ENCODE results near the gene TOP3A. TPM values are rescaled to one million over a fixed set of nuclear protein-coding genes. Genes with fewer than 3 reads are reported as not detected.
A peak's percentile ranks its signal among the peaks of the same experiment; 100 is the strongest.

The TOP3A gene
- total and polyA plus RNA-seq, 5 donors from 2014 or later: 17.0 to 50.4 (median 19.5) TPM

- no peak overlapping the region for H3K4me3 ChIP-seq (ENCODE audit: low read depth, low read length)
- H3K27ac ChIP-seq (ENCODE audit: insufficient read depth, low read length, poor library complexity, severe bottlenecking): no peak overlapping the region
- DNase-seq: no peak
- ATAC-seq (ENCODE audit: low read depth in 2 of 2): no peak
- no peaks in the 10 kb centered on the region for H3K9me3 ChIP-seq (ENCODE audit: control insufficient read depth in 2 of 2, low read length in 2 of 2)
- peaks cover 0 to 9% (median 0%) of the 10 kb centered on the region in 4 donors for H3K4me1 Mint-ChIP-seq
- no peaks in the 10 kb centered on the region for H3K27me3 Mint-ChIP-seq
- H3K4me3 Mint-ChIP-seq: peak overlapping the region in 1 of 4 donors; percentile 12
- H3K27me3 ChIP-seq (ENCODE audit: control insufficient read depth, insufficient read depth, low read length): no peaks in the 10 kb centered on the region
- no peaks in the 10 kb centered on the region for H3K9me3 Mint-ChIP-seq
- H3K4me1 ChIP-seq (ENCODE audit: control insufficient read depth, insufficient read depth, low read length, poor library complexity, severe bottlenecking): no peaks in the 10 kb centered on the region
- H3K36me3 ChIP-seq (ENCODE audit: control insufficient read depth, insufficient read depth, low read length): peaks cover 13% of the 10 kb centered on the region
- peaks cover 13% of the 10 kb centered on the region for H3K36me3 Mint-ChIP-seq
- H3K27ac Mint-ChIP-seq: no peak overlapping the region
Observed at GRCh38 chr17:18233803-18234518, 80.8 kb downstream of the TOP3A start.

- Mint-ChIP-seq H3K9me3 (peaks cover 0 to 2% (median 0%) of the 10 kb centered on the region in 7 donors), H3K27ac (no peak overlapping the region), H3K4me3 (no peak overlapping the region), H3K36me3 (peaks cover 7% of the 10 kb centered on the region), H3K27me3 (no peaks in the 10 kb centered on the region), H3K4me1 (peaks cover 0 to 35% (median 12%) of the 10 kb centered on the region in 4 donors)
- Histone ChIP-seq H3K27ac (ENCODE audit: insufficient read depth, low read length, poor library complexity, severe bottlenecking) (no peak overlapping the region), H3K4me1 (ENCODE audit: control insufficient read depth, insufficient read depth, low read length, poor library complexity, severe bottlenecking) (peaks cover 9% of the 10 kb centered on the region), H3K27me3 (ENCODE audit: control insufficient read depth, insufficient read depth, low read length) (no peaks in the 10 kb centered on the region), H3K4me3 (ENCODE audit: low read depth, low read length) (no peak overlapping the region), H3K36me3 (ENCODE audit: control insufficient read depth, insufficient read depth, low read length) (peaks cover 13% of the 10 kb centered on the region), H3K9me3 (ENCODE audit: control insufficient read depth in 2 of 2, low read length in 2 of 2) (no peaks in the 10 kb centered on the region)
- no peak for ATAC-seq (ENCODE audit: low read depth in 2 of 2)
- no peak for DNase-seq
Observed at GRCh38 chr17:18231164-18231563, 83.6 kb downstream of the TOP3A start.

- no peak for ATAC-seq (ENCODE audit: low read depth in 2 of 2)
- Histone ChIP-seq H3K27me3 (ENCODE audit: control insufficient read depth, insufficient read depth, low read length) (no peaks in the 10 kb centered on the region), H3K4me3 (ENCODE audit: low read depth, low read length) (no peak overlapping the region), H3K4me1 (ENCODE audit: control insufficient read depth, insufficient read depth, low read length, poor library complexity, severe bottlenecking) (peaks cover 13% of the 10 kb centered on the region), H3K27ac (ENCODE audit: insufficient read depth, low read length, poor library complexity, severe bottlenecking) (no peak overlapping the region), H3K9me3 (ENCODE audit: control insufficient read depth in 2 of 2, low read length in 2 of 2) (no peaks in the 10 kb centered on the region), H3K36me3 (ENCODE audit: control insufficient read depth, insufficient read depth, low read length) (peaks cover 13% of the 10 kb centered on the region)
- H3K36me3 Mint-ChIP-seq: peaks cover 7% of the 10 kb centered on the region
- no peaks in the 10 kb centered on the region for H3K27me3 Mint-ChIP-seq
- no peak overlapping the region for H3K4me3 Mint-ChIP-seq
- no peak overlapping the region for H3K27ac Mint-ChIP-seq
- peaks cover 0 to 38% (median 16%) of the 10 kb centered on the region in 4 donors for H3K4me1 Mint-ChIP-seq
- DNase-seq: no peak
- H3K9me3 Mint-ChIP-seq: peaks cover 0 to 2% (median 0%) of the 10 kb centered on the region in 7 donors
Observed at GRCh38 chr17:18230288-18231141, 84.3 kb downstream of the TOP3A start.

- Mint-ChIP-seq H3K9me3 (peaks cover 0 to 2% (median 0%) of the 10 kb centered on the region in 7 donors), H3K4me1 (peaks cover 0 to 41% (median 16%) of the 10 kb centered on the region in 4 donors), H3K27me3 (no peaks in the 10 kb centered on the region), H3K4me3 (no peak overlapping the region), H3K36me3 (peaks cover 3% of the 10 kb centered on the region), H3K27ac (no peak overlapping the region)
- Histone ChIP-seq H3K9me3 (ENCODE audit: control insufficient read depth in 2 of 2, low read length in 2 of 2) (no peaks in the 10 kb centered on the region), H3K4me1 (ENCODE audit: control insufficient read depth, insufficient read depth, low read length, poor library complexity, severe bottlenecking) (peaks cover 17% of the 10 kb centered on the region), H3K36me3 (ENCODE audit: control insufficient read depth, insufficient read depth, low read length) (peaks cover 13% of the 10 kb centered on the region), H3K27ac (ENCODE audit: insufficient read depth, low read length, poor library complexity, severe bottlenecking) (no peak overlapping the region), H3K4me3 (ENCODE audit: low read depth, low read length) (no peak overlapping the region), H3K27me3 (ENCODE audit: control insufficient read depth, insufficient read depth, low read length) (no peaks in the 10 kb centered on the region)
- ATAC-seq (ENCODE audit: low read depth in 2 of 2) (no peak), DNase-seq (no peak)
Observed at GRCh38 chr17:18229771-18230170, 85.0 kb downstream of the TOP3A start.

GRCh38 chr17:18229254-18229653 is 85.5 kb downstream of the TOP3A start:
- H3K36me3 ChIP-seq (ENCODE audit: control insufficient read depth, insufficient read depth, low read length): peaks cover 10% of the 10 kb centered on the region
- no peaks in the 10 kb centered on the region for H3K27me3 ChIP-seq (ENCODE audit: control insufficient read depth, insufficient read depth, low read length)
- no peaks in the 10 kb centered on the region for H3K9me3 ChIP-seq (ENCODE audit: control insufficient read depth in 2 of 2, low read length in 2 of 2)
- DNase-seq: no peak
- H3K9me3 Mint-ChIP-seq: peaks cover 0 to 2% (median 0%) of the 10 kb centered on the region in 7 donors
- H3K4me1 Mint-ChIP-seq: peaks cover 0 to 42% (median 16%) of the 10 kb centered on the region in 4 donors
- no peaks in the 10 kb centered on the region for H3K27me3 Mint-ChIP-seq
- no peak overlapping the region for H3K27ac ChIP-seq (ENCODE audit: insufficient read depth, low read length, poor library complexity, severe bottlenecking)
- H3K27ac Mint-ChIP-seq: no peak overlapping the region
- H3K4me3 Mint-ChIP-seq: peak overlapping the region in 1 of 4 donors; percentile 65
- peaks cover 18% of the 10 kb centered on the region for H3K4me1 ChIP-seq (ENCODE audit: control insufficient read depth, insufficient read depth, low read length, poor library complexity, severe bottlenecking)
- no peak overlapping the region for H3K4me3 ChIP-seq (ENCODE audit: low read depth, low read length)
- ATAC-seq (ENCODE audit: low read depth in 2 of 2): no peak
- no peaks in the 10 kb centered on the region for H3K36me3 Mint-ChIP-seq

GRCh38 chr17:18228176-18228682 is 86.6 kb downstream of the TOP3A start:
- H3K27ac ChIP-seq (ENCODE audit: insufficient read depth, low read length, poor library complexity, severe bottlenecking): no peak overlapping the region
- no peak for ATAC-seq (ENCODE audit: low read depth in 2 of 2)
- Mint-ChIP-seq H3K9me3 (peaks cover 0 to 2% (median 0%) of the 10 kb centered on the region in 7 donors), H3K4me3 (peak overlapping the region in 2 of 4 donors; percentile 27 to 65), H3K27me3 (no peaks in the 10 kb centered on the region), H3K36me3 (no peaks in the 10 kb centered on the region), H3K27ac (peak overlapping the region in 1 of 3 donors; percentile 33), H3K4me1 (peaks cover 0 to 42% (median 16%) of the 10 kb centered on the region in 4 donors)
- DNase-seq: no peak
- peaks cover 18% of the 10 kb centered on the region for H3K4me1 ChIP-seq (ENCODE audit: control insufficient read depth, insufficient read depth, low read length, poor library complexity, severe bottlenecking)
- no peak overlapping the region for H3K4me3 ChIP-seq (ENCODE audit: low read depth, low read length)
- H3K27me3 ChIP-seq (ENCODE audit: control insufficient read depth, insufficient read depth, low read length): no peaks in the 10 kb centered on the region
- H3K9me3 ChIP-seq (ENCODE audit: control insufficient read depth in 2 of 2, low read length in 2 of 2): no peaks in the 10 kb centered on the region
- H3K36me3 ChIP-seq (ENCODE audit: control insufficient read depth, insufficient read depth, low read length): peaks cover 7% of the 10 kb centered on the region

GRCh38 chr17:18227635-18228034 is 87.2 kb downstream of the TOP3A start:
- Histone ChIP-seq H3K36me3 (ENCODE audit: control insufficient read depth, insufficient read depth, low read length) (peaks cover 7% of the 10 kb centered on the region), H3K27me3 (ENCODE audit: control insufficient read depth, insufficient read depth, low read length) (no peaks in the 10 kb centered on the region), H3K4me1 (ENCODE audit: control insufficient read depth, insufficient read depth, low read length, poor library complexity, severe bottlenecking) (peaks cover 18% of the 10 kb centered on the region), H3K9me3 (ENCODE audit: control insufficient read depth in 2 of 2, low read length in 2 of 2) (no peaks in the 10 kb centered on the region), H3K27ac (ENCODE audit: insufficient read depth, low read length, poor library complexity, severe bottlenecking) (no peak overlapping the region), H3K4me3 (ENCODE audit: low read depth, low read length) (no peak overlapping the region)
- H3K4me1 Mint-ChIP-seq: peaks cover 0 to 42% (median 16%) of the 10 kb centered on the region in 4 donors
- peaks cover 0 to 2% (median 0%) of the 10 kb centered on the region in 7 donors for H3K9me3 Mint-ChIP-seq
- H3K36me3 Mint-ChIP-seq: no peaks in the 10 kb centered on the region
- peak overlapping the region in 3 of 4 donors; percentile 44 to 65 (median 53) for H3K4me3 Mint-ChIP-seq
- H3K27ac Mint-ChIP-seq: peak overlapping the region in 1 of 3 donors; percentile 53
- ATAC-seq (ENCODE audit: low read depth in 2 of 2) (no peak), DNase-seq (no peak)
- no peaks in the 10 kb centered on the region for H3K27me3 Mint-ChIP-seq

Measured in CD4-positive, CD25-positive, alpha-beta regulatory T cell (primary cell).